Caki2 (cell line): ENCODE measurements around the gene RAB6A. TPM values are rescaled to one million over a fixed set of nuclear protein-coding genes. Genes with fewer than 3 reads are reported as not detected.

Source experiments
- DNase-seq: peaks from one replicate; pipeline ENCODE4 v3.0.0-alpha.2; 2015; ENCODE audit warnings: low read depth
- in situ Hi-C: cut with HindIII; loops from 2 replicates; pipeline ENCODE4 v1.10.0; 2016; ENCODE audit warnings: low sequenced_read_pairs, low pct_unique_long_range_greater_than_20kb, mixed read lengths
- total RNA-seq: library from RNA; depleted of rRNA; stranded (reverse); fragments of >200 nt; shearing (Covaris generic); gene quantifications from 2 replicates; pipeline ENCODE4 v1.2.3, GENCODE V29; 2014; ENCODE audit warnings: low replicate concordance; rRNA removed

Gene RAB6A
- total RNA-seq, 1 experiment from 2014 or later, result 82.9 TPM

GRCh38 chr11:73648121-73648520 lies 112.8 kb downstream of the RAB6A start:
- in situ Hi-C loops, result no loop called here
- DNase-seq, result no peak

GRCh38 chr11:73647459-73648100 lies 113.3 kb downstream of the RAB6A start:
- peak; percentile 50 for DNase-seq
- in situ Hi-C loops, result no loop called here

GRCh38 chr11:73645972-73646631 lies 114.8 kb downstream of the RAB6A start, which contains the start of gene PLEKHB1:
Gene PLEKHB1 (plus strand): TSS chr11:73646581. CDS start chr11:73646609, 28 bp downstream.
- no peak for DNase-seq
- in situ Hi-C loops, result no loop called here

- DNase-seq, result no peak
- in situ Hi-C loops, result no loop called here
Measured at GRCh38 chr11:73645121-73645969, 115.5 kb downstream of the RAB6A start.

- no peak for DNase-seq
- in situ Hi-C loops, result no loop called here
Measured at GRCh38 chr11:73641668-73642067, 119.2 kb downstream of the RAB6A start.

- in situ Hi-C loops, result no loop called here
Measured at GRCh38 chr11:73640592-73640991, 120.3 kb downstream of the RAB6A start.

GRCh38 chr11:73637012-73637411 lies 123.9 kb downstream of the RAB6A start:
- in situ Hi-C loops, result no loop called here
- no peak for DNase-seq

More at GRCh38 chr11:73640592-73640991, 120.3 kb downstream of the RAB6A start:
- no peak for DNase-seq

- in situ Hi-C loops, result no loop called here
- DNase-seq, result no peak
Measured at GRCh38 chr11:73636249-73636648, 124.6 kb downstream of the RAB6A start.

GRCh38 chr11:73635721-73636120 lies 125.2 kb downstream of the RAB6A start:
- in situ Hi-C loops, result no loop called here
- no peak for DNase-seq

- no peak for DNase-seq
- in situ Hi-C loops, result no loop called here
Measured at GRCh38 chr11:73633999-73634398, 126.9 kb downstream of the RAB6A start.

- in situ Hi-C loops, result no loop called here
- no peak for DNase-seq
Measured at GRCh38 chr11:73632996-73633395, 127.9 kb downstream of the RAB6A start.

GRCh38 chr11:73629907-73630306 lies 131.0 kb downstream of the RAB6A start:
- in situ Hi-C loops, result no loop called here
- no peak for DNase-seq

- in situ Hi-C loops, result no loop called here
- peak; percentile 37 for DNase-seq
Measured at GRCh38 chr11:73625696-73626318, 135.1 kb downstream of the RAB6A start.

Other genes with a start within 250 kb of the RAB6A start
- 6.5 and 9.2 TPM in 2 replicates for gene FAM168A, start 163.0 kb downstream of the RAB6A start, total RNA-seq
- gene PLEKHB1, start 114.5 kb downstream of the RAB6A start, total RNA-seq, result not detected in 2 replicates
- 27.5 and 44.3 TPM in 2 replicates for gene MRPL48, start 26.8 kb upstream of the RAB6A start, total RNA-seq
- gene COA4, start 115.8 kb upstream of the RAB6A start, total RNA-seq, result 60.5 and 92.4 TPM in 2 replicates
- gene PAAF1, start 115.9 kb upstream of the RAB6A start, total RNA-seq, result 13.2 and 16.2 TPM in 2 replicates
- gene DNAJB13, start 190.0 kb upstream of the RAB6A start, total RNA-seq, result 2.4 TPM in 1 of 2 replicates, not detected in the other
- gene UCP2, start 221.8 kb upstream of the RAB6A start, total RNA-seq, result 20.3 and 22.7 TPM in 2 replicates
- gene UCP3, start 248.0 kb upstream of the RAB6A start, total RNA-seq, result 0.12 TPM in 1 of 2 replicates, not detected in the other